ENCODE results near the gene PDE4C. TPM values are rescaled to one million over a fixed set of nuclear protein-coding genes. Genes with fewer than 3 reads are reported as not detected.

Gene PDE4C
- total and polyA plus RNA-seq, 9 of the 15 experiments (the other 6 are each of a cell fraction or from before 2014, with no cell fraction given), result 0.04 to 0.91 (median 0.20) TPM; not detected in 1

GRCh38 chr19:18223860-18224524 lies 2.2 kb downstream of the PDE4C start (continued):
- TF ChIP-seq THRB (CRISPR knock-in tag; conservative IDR thresholded peaks at IDR 0.05) (peak; percentile 92), AFF1 (IDR thresholded peaks at IDR 0.05; ENCODE audit: low read depth in 1 of 2, partially characterized antibody in 2 of 2) (peak; percentile 29 to 75), ZNF766 (CRISPR knock-in tag; conservative IDR thresholded peaks at IDR 0.05) (no peak), NR2C2 (CRISPR knock-in tag; IDR thresholded peaks at IDR 0.05) (peak; percentile 98), NR2C2 (tag; IDR thresholded peaks at IDR 0.05) (peak; percentile 99), OTX1 (CRISPR knock-in tag; IDR thresholded peaks at IDR 0.05) (peak; percentile 93), ZBTB9 (CRISPR knock-in tag; IDR thresholded peaks at IDR 0.05) (no peak), SRSF1 (IDR thresholded peaks at IDR 0.05; ENCODE audit: low read depth, low read length) (no peak), MEF2A (IDR thresholded peaks at IDR 0.05; ENCODE audit: control insufficient read depth, low read depth, low read length) (0 out of 2 replicates have a peak, but pooled peaks have one; percentile 8), E2F4 (CRISPR knock-in tag; IDR thresholded peaks at IDR 0.05; ENCODE audit: low read depth) (no peak), ZNF830 (CRISPR knock-in tag; IDR thresholded peaks at IDR 0.05) (no peak), MTA2 (IDR thresholded peaks at IDR 0.05; ENCODE audit: low read depth) (peak; percentile 88), MTA3 (IDR thresholded peaks at IDR 0.05; ENCODE audit: borderline replicate concordance) (peak; percentile 95), SMAD3 (CRISPR knock-in tag; conservative IDR thresholded peaks at IDR 0.05) (no peak), HMBOX1 (IDR thresholded peaks at IDR 0.05) (peak; percentile 35; the same call in 1 of the 2 replicates), RFX7 (CRISPR knock-in tag; IDR thresholded peaks at IDR 0.05) (no peak)
- TF ChIP-seq, protein P1, sequence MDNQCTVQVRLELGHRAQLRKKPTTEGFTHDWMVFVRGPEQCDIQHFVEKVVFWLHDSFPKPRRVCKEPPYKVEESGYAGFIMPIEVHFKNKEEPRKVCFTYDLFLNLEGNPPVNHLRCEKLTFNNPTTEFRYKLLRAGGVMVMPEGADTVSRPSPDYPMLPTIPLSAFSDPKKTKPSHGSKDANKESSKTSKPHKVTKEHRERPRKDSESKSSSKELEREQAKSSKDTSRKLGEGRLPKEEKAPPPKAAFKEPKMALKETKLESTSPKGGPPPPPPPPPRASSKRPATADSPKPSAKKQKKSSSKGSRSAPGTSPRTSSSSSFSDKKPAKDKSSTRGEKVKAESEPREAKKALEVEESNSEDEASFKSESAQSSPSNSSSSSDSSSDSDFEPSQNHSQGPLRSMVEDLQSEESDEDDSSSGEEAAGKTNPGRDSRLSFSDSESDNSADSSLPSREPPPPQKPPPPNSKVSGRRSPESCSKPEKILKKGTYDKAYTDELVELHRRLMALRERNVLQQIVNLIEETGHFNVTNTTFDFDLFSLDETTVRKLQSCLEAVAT (IDR thresholded peaks at IDR 0.05), result peak; percentile 32 to 87; a peak in 2 of 4 replicates
